Endothelial cell of umbilical vein (primary cell): ENCODE results near the gene VAPB. TPM values are rescaled to one million over a fixed set of nuclear protein-coding genes. Genes with fewer than 3 reads are reported as not detected.
A peak's percentile ranks its signal among the peaks of the same experiment; 100 is the strongest.

Source experiments
- BruUV-seq: library from RNA; stranded (reverse); fragments of 400-500 nt; replicated peaks from 2 replicates; lab custom pipeline; 2021; lab: Mats Ljungman, UMichigan
- CTCF ChIA-PET: fragments of 300-600, 350-600 bp; sonication (Branson Sonifier 250); formaldehyde crosslinking; loops from one replicate; lab custom pipeline; 2021; ENCODE audit warnings: antibody characterized with exemption, inconsistent platforms; lab: Charles Lee
- POLR2A ChIA-PET: fragments of 300-600, 350-600 bp; sonication (Branson Sonifier 250); formaldehyde crosslinking; loops from one replicate; lab custom pipeline; 2021; ENCODE audit warnings: antibody characterized with exemption, inconsistent platforms; lab: Charles Lee
- DNase-seq: peaks from one replicate; pipeline ENCODE4 v3.0.0-alpha.2; 2011; ENCODE audit warnings: low read depth, low spot score
- FAIRE-seq: peaks from 2 replicates; lab custom pipeline; 2011; peaks lifted over from hg19 to GRCh38; lab: Jason Lieb, UNC
- H2AFZ ChIP-seq: 2 replicates; pipeline ENCODE4 v1.6.0; 2012; ENCODE audit warnings: low read depth, low read length, control low read depth, inconsistent platforms
- H3K27ac ChIP-seq: 2 replicates; pipeline ENCODE4 v1.5.1; 2011; ENCODE audit warnings: low read depth, mild to moderate bottlenecking, control low read depth, low read length, moderate library complexity; ENCODE audit not compliant: insufficient read depth
- H3K27me3 ChIP-seq, 2 experiments: 2 replicates each; pipeline versions ENCODE4 v1.6.0 to v1.6.1; 2011; ENCODE audit warnings: low read length in 2 of 2, mixed read lengths in 1 of 2; ENCODE audit not compliant: control insufficient read depth in 2 of 2, insufficient read depth in 2 of 2
- H3K36me3 ChIP-seq, 2 experiments: 2 replicates in 1 of 2; 3 replicates in 1 of 2; pipeline ENCODE4 v1.5.1; 2011; ENCODE audit warnings: low read length in 2 of 2, mild to moderate bottlenecking in 1 of 2, moderate library complexity in 1 of 2; ENCODE audit not compliant: control insufficient read depth in 2 of 2, insufficient read depth in 2 of 2; ENCODE audit errors: extremely low read depth in 1 of 2
- H3K4me1 ChIP-seq: 3 replicates; pipeline ENCODE4 v1.5.1; 2011; ENCODE audit warnings: mild to moderate bottlenecking, low read length; ENCODE audit not compliant: control insufficient read depth, insufficient read depth; ENCODE audit errors: extremely low read depth
- H3K4me2 ChIP-seq: 2 replicates; pipeline ENCODE4 v1.6.1; 2011; ENCODE audit warnings: low read length, control low read depth, mixed read lengths; ENCODE audit not compliant: insufficient read depth
- H3K4me3 ChIP-seq, 3 experiments: fragments of 200-600 bp in 1 of 3; sonication (generic), shearing (Covaris generic) in 1 of 3; replicated peaks in 1 of 3; 2 replicates each; pipeline ENCODE4 v1.5.1; 2011 to 2016; ENCODE audit warnings: control low read depth in 3 of 3, low read length in 3 of 3, mild to moderate bottlenecking in 2 of 3, inconsistent platforms in 1 of 3, low read depth in 1 of 3, moderate library complexity in 1 of 3; ENCODE audit not compliant: insufficient read depth in 1 of 3
- H3K79me2 ChIP-seq: 2 replicates; pipeline ENCODE4 v1.6.0; 2012; ENCODE audit warnings: low read length, inconsistent platforms; ENCODE audit not compliant: control insufficient read depth, insufficient read depth
- H3K9ac ChIP-seq: replicated peaks from 2 replicates; pipeline ENCODE3; 2011; ENCODE audit warnings: low read length, control low read depth; ENCODE audit not compliant: insufficient read depth; ENCODE audit errors: extremely low read depth
- H3K9me1 ChIP-seq: replicated peaks from 3 replicates; pipeline ENCODE4 v1.6.0; 2011; ENCODE audit warnings: mild to moderate bottlenecking, low read length; ENCODE audit not compliant: control insufficient read depth, insufficient read depth; ENCODE audit errors: extremely low read depth
- H3K9me3 ChIP-seq: replicated peaks from 2 replicates; pipeline ENCODE4 v1.5.1; 2012; ENCODE audit warnings: low read length, inconsistent platforms; ENCODE audit not compliant: control insufficient read depth, insufficient read depth
- H4K20me1 ChIP-seq: replicated peaks from 2 replicates; pipeline ENCODE3; 2011; ENCODE audit warnings: mild to moderate bottlenecking, low read length; ENCODE audit not compliant: control insufficient read depth, insufficient read depth; ENCODE audit errors: extremely low read depth
- FOS ChIP-seq: IDR thresholded peaks from 2 replicates; pipeline ENCODE4 v1.6.1; 2011; ENCODE audit warnings: mild to moderate bottlenecking, low read length, moderate library complexity, borderline replicate concordance; ENCODE audit not compliant: insufficient read depth
- dilution Hi-C: fragments of 300-500 bp; cut with MboI; formaldehyde crosslinking; loops from one replicate; pipeline ENCODE4 v1.15.0; 2019; ENCODE audit warnings: low sequenced_read_pairs; ENCODE audit not compliant: extremely low pct_ligation_motif_present
- intact Hi-C: fragments of 100-400 bp; cut with micrococcal nuclease; formaldehyde crosslinking; loops from one replicate; pipeline ENCODE4 v1.10.0; 2022
- polyA plus RNA-seq, 4 experiments: library from polyadenylated mRNA; depleted of rRNA in 3 of 4; stranded (reverse) in 3 of 4; unstranded in 1 of 4; fragments of >200 nt; gene quantifications; 2 replicates each; pipeline versions ENCODE4 v1.2.1 to v1.2.3, GENCODE V29; 2011 to 2012; ENCODE audit warnings: missing spikeins in 1 of 4
- total RNA-seq: library from RNA; stranded (reverse); gene quantifications from 2 replicates; pipeline ENCODE4 v1.2.3, GENCODE V29; 2021
- TF ChIP-seq, protein P1 (sequence below), 2 donors: IDR thresholded peaks; 1 replicate in 1 of 2; 2 replicates in 1 of 2; pipeline ENCODE4 v1.5.1; 2011; ENCODE audit warnings: low read length in 2 of 2, mild to moderate bottlenecking in 2 of 2, moderate library complexity in 2 of 2, control low read depth in 1 of 2, inconsistent platforms in 1 of 2, low read depth in 1 of 2; ENCODE audit not compliant: insufficient read depth in 1 of 2; ENCODE audit errors: extremely low read depth in 1 of 2

Gene VAPB
- total and polyA plus RNA-seq, 2 donors (not counting 3 experiments of a cell fraction or from before 2014, with no cell fraction given): 17.9 to 48.9 TPM

DNA sequence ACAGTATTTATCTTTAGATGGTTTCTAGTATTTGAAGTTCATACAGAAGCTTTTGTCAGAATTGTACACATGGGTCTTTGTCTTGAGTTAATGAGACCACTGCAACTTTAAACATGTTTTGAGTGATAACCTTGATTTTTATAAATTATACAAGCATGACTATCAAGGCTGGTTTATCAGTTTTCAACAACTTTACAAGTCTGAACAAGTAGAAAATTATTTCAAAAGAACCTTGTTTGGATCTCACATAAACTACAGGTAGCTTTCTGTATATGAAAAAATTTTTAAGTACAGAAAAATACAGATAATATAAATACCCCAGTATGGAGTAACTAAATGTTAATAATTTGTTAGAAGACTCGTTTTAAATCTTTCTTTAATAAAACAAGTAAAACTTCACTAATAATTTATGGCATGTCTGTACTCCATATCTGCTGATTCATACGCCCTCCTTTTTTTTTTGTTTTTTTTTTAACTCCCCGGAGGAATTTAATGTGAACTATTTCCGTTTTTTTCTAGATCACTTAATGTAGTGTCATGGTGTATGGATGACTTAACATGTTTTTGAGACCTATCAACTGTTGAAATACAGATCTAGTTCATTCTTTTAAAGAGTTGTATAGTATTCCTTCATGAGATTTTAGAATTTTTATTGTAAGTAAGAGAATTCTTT, 18.3 kb downstream of the VAPB start:
- DNase-seq: peak; percentile 53
- Histone ChIP-seq H3K9me1 (no peaks in the 10 kb centered on the region), H3K4me3 (no peak overlapping the region), H3K27ac (peak overlapping the region; percentile 41), H3K9ac (peak overlapping the region; percentile 31), H3K27me3 (no peaks in the 10 kb centered on the region), H2AFZ (no peak overlapping the region), H4K20me1 (peaks cover 5% of the 10 kb centered on the region), H3K79me2 (peaks cover 95% of the 10 kb centered on the region), H3K36me3 (no peaks in the 10 kb centered on the region), H3K4me2 (peak overlapping the region; percentile 67), H3K9me3 (no peaks in the 10 kb centered on the region), H3K4me1 (peaks cover 32% of the 10 kb centered on the region)
- TF ChIP-seq, protein P1, sequence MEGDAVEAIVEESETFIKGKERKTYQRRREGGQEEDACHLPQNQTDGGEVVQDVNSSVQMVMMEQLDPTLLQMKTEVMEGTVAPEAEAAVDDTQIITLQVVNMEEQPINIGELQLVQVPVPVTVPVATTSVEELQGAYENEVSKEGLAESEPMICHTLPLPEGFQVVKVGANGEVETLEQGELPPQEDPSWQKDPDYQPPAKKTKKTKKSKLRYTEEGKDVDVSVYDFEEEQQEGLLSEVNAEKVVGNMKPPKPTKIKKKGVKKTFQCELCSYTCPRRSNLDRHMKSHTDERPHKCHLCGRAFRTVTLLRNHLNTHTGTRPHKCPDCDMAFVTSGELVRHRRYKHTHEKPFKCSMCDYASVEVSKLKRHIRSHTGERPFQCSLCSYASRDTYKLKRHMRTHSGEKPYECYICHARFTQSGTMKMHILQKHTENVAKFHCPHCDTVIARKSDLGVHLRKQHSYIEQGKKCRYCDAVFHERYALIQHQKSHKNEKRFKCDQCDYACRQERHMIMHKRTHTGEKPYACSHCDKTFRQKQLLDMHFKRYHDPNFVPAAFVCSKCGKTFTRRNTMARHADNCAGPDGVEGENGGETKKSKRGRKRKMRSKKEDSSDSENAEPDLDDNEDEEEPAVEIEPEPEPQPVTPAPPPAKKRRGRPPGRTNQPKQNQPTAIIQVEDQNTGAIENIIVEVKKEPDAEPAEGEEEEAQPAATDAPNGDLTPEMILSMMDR (IDR thresholded peaks at IDR 0.05; ENCODE audit: extremely low read depth in 1 of 2, insufficient read depth in 1 of 2, low read depth in 1 of 2, low read length in 2 of 2): no peak
- peak; percentile 37 for TF ChIP-seq FOS
- no TSS peak for BruUV-seq
- intact Hi-C loops (loop anchor here (2.0 to 10.0 kb wide), 2 partner anchors 19 to 1013 kb away; partner anchors contain the start of genes RBM38 and VAPB), dilution Hi-C loops (no loop called here)
- FAIRE-seq: peak; percentile 66
- POLR2A ChIA-PET: no interaction called here
- CTCF ChIA-PET: interaction anchor here (1.4 kb wide), 1 partner anchor 11 kb away, joined by 3 read pairs; no protein-coding TSS in a partner anchor
